HG03342 (cell line): ENCODE measurements around the gene EMID1.

ENCODE experiments used
- ATAC-seq: cut with Tn5 transposase; IDR thresholded peaks from one replicate; pipeline ENCODE4 v1.9.1; 2021; ENCODE audit warnings: mild to moderate bottlenecking, moderate library complexity; ENCODE audit not compliant: unreplicated experiment

Gene EMID1

GRCh38 chr22:29194184-29194583, 11.5 kb upstream of the EMID1 start:
- no peak for ATAC-seq

- ATAC-seq: no peak
These were observed 10.4 kb upstream of the EMID1 start for GRCh38 chr22:29195118-29195963.

- no peak for ATAC-seq
These were observed 9.6 kb upstream of the EMID1 start for GRCh38 chr22:29195964-29196666.

GRCh38 chr22:29197096-29197495, 8.6 kb upstream of the EMID1 start:
- ATAC-seq: no peak

GRCh38 chr22:29198240-29198639, 7.5 kb upstream of the EMID1 start:
- ATAC-seq: no peak

DNA sequence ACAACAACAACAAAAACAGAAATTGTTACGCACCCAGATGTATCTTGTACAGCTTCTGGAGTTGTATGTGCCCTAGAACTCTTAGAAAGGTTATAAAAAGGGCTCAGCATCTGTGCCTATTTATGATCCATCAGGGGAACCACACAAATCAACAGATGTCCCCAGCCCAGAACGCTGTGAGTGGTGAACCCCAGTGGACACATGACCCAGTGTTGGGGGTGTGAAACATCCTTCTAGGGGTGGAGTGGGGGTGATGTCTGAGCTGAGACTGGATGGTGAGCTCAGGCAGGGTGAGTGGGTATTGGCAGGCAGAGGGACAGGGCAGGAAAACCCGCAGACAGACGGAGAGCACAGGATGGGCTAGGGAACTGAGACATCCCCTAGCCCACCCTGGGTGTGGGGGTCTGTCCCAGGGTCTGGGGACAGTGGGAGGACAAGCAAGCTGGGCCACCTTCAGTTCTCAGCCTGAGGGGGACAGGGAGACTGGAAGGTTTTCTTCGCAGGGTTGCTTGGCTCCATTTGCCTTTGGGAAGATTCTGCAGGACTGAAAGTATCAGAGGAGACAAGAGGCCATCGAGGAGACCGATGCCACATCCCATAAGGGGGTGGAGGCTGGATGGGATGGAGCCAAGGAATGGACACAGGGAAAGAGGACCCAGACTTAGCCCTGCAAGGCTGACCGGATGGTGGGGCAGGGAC, 5.8 kb upstream of the EMID1 start:
- no peak for ATAC-seq

GRCh38 chr22:29200901-29201300, 4.8 kb upstream of the EMID1 start:
- no peak for ATAC-seq

DNA sequence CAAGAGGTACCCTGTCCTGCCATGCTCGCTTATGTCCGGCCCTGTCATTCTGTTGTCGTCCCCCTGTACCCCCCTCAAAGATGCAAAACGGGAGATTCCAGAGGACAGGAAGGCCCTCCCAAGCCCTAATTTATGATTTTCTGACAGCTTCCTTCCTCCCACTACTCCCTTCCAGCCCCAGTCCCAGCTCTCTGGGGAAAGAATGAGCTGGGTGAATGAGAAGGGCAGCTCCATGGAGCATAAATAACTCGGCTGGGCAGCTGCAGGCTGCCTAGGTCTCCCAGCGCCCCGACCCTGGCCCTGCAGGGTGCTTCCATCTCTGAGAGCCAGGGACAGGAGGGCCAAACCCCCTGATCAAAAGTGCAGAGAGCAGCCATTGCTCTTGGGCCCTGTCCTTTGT, 3.9 kb upstream of the EMID1 start:
- ATAC-seq: no peak

GRCh38 chr22:29202212-29203192, 3.2 kb upstream of the EMID1 start:
- ATAC-seq: peak; percentile 72

GRCh38 chr22:29203488-29204454, 1.9 kb upstream of the EMID1 start:
- no peak for ATAC-seq

GRCh38 chr22:29204455-29205183, 1.1 kb upstream of the EMID1 start:
- ATAC-seq: no peak

- no peak for ATAC-seq
These were observed 473 bp upstream of the EMID1 start for GRCh38 chr22:29205252-29205593.

- no peak for ATAC-seq
These were observed 911 bp downstream of the EMID1 start for GRCh38 chr22:29206372-29207242.

- ATAC-seq: no peak
These were observed 1.5 kb downstream of the EMID1 start for GRCh38 chr22:29207243-29207550.

- ATAC-seq: no peak
These were observed 2.1 kb downstream of the EMID1 start for GRCh38 chr22:29207562-29208501.

GRCh38 chr22:29208502-29208862, 2.8 kb downstream of the EMID1 start:
- ATAC-seq: no peak
